GM23338 (cell line): ENCODE measurements around the gene HSPB2. TPM values are rescaled to one million over a fixed set of nuclear protein-coding genes. Genes with fewer than 3 reads are reported as not detected.

Experiments used
- ATAC-seq: fragments of 200-7000 bp; cut with Tn5 transposase; 3 replicates; pipeline ENCODE4 v1.9.1; 2020
- DNase-seq: peaks from one replicate; pipeline ENCODE4 v3.0.0-alpha.2; 2015; ENCODE audit warnings: low spot score
- H2AFZ ChIP-seq: fragments of 200-600 bp; sonication (generic); 2 replicates; pipeline ENCODE4 v1.8.0; 2016; ENCODE audit warnings: antibody characterized with exemption, mild to moderate bottlenecking, moderate library complexity
- H3F3A ChIP-seq: fragments of 200-600 bp; sonication (generic); replicated peaks from 2 replicates; pipeline ENCODE4 v1.8.0; 2017; ENCODE audit warnings: antibody characterized with exemption, mixed run types, low read depth
- H3K27ac ChIP-seq: fragments of 200-600 bp; sonication (generic); 2 replicates; pipeline ENCODE4 v1.6.1; 2016; ENCODE audit warnings: low read depth
- H3K27me3 ChIP-seq: fragments of 200-600 bp; sonication (generic); 2 replicates; pipeline ENCODE4 v1.8.0; 2016; ENCODE audit warnings: mild to moderate bottlenecking, mixed run types, moderate library complexity; ENCODE audit not compliant: insufficient read depth
- H3K36me3 ChIP-seq: fragments of 200-600 bp; sonication (generic); 2 replicates; pipeline ENCODE4 v1.8.0; 2016; ENCODE audit warnings: mild to moderate bottlenecking; ENCODE audit not compliant: insufficient read depth
- H3K4me1 ChIP-seq: fragments of 200-600 bp; sonication (generic); 2 replicates; pipeline ENCODE4 v1.8.0; 2016; ENCODE audit warnings: mild to moderate bottlenecking, moderate library complexity; ENCODE audit not compliant: insufficient read depth
- H3K4me2 ChIP-seq: fragments of 200-600 bp; sonication (generic); 2 replicates; pipeline ENCODE4 v1.7.1; 2017; ENCODE audit warnings: mixed run types
- H3K4me3 ChIP-seq: fragments of 200-600 bp; sonication (generic); 2 replicates; pipeline ENCODE4 v1.6.1; 2016; ENCODE audit warnings: mixed run types
- H3K79me2 ChIP-seq: fragments of 200-600 bp; sonication (generic); replicated peaks from 2 replicates; pipeline ENCODE4 v1.8.0; 2017; ENCODE audit warnings: mild to moderate bottlenecking; ENCODE audit not compliant: insufficient read depth
- H3K9me2 ChIP-seq: fragments of 200-600 bp; sonication (generic); 2 replicates; pipeline ENCODE4 v1.8.0; 2017; ENCODE audit not compliant: insufficient read depth
- H4K20me1 ChIP-seq: fragments of 200-600 bp; sonication (generic); replicated peaks from 2 replicates; pipeline ENCODE4 v1.8.0; 2017; ENCODE audit warnings: mild to moderate bottlenecking; ENCODE audit not compliant: insufficient read depth
- H3K27ac Mint-ChIP-seq: 2 replicates; pipeline ENCODE4 v1.8.0; 2020; ENCODE audit warnings: inconsistent platforms, mild to moderate bottlenecking, moderate library complexity, mixed read lengths
- H3K27me3 Mint-ChIP-seq: 3 replicates; pipeline ENCODE4 v1.8.0; 2022; ENCODE audit warnings: low read depth, mild to moderate bottlenecking, moderate library complexity, mixed read lengths, inconsistent platforms; ENCODE audit not compliant: insufficient read depth, poor library complexity
- H3K36me3 Mint-ChIP-seq: 3 replicates; pipeline ENCODE4 v1.8.0; 2021; ENCODE audit warnings: low read depth, mild to moderate bottlenecking, inconsistent platforms, moderate library complexity, mixed read lengths
- H3K4me1 Mint-ChIP-seq: 3 replicates; pipeline ENCODE4 v1.8.0; 2020; ENCODE audit warnings: mild to moderate bottlenecking, inconsistent platforms, mixed read lengths
- H3K4me3 Mint-ChIP-seq: 3 replicates; pipeline ENCODE4 v1.8.0; 2021; ENCODE audit warnings: moderate library complexity, mild to moderate bottlenecking, inconsistent platforms, mixed read lengths
- H3K9me3 Mint-ChIP-seq: 3 replicates; pipeline ENCODE4 v1.8.0; 2020; ENCODE audit warnings: moderate library complexity, mild to moderate bottlenecking, inconsistent platforms, mixed read lengths
- POLR2AphosphoS5 ChIP-seq: IDR thresholded peaks from 2 replicates; pipeline ENCODE4 v1.6.1; 2016; ENCODE audit warnings: antibody characterized with exemption, low read depth
- STAT1 ChIP-seq: IDR thresholded peaks from one replicate; pipeline ENCODE4 v1.6.1; 2016; ENCODE audit warnings: antibody characterized with exemption; ENCODE audit not compliant: unreplicated experiment
- ZNF331 ChIP-seq: fragments of 250-450 bp; sonication (Bioruptor Pico); IDR thresholded peaks from 2 replicates; pipeline ENCODE4 v1.5.0; 2020; ENCODE audit warnings: low read depth, mild to moderate bottlenecking, moderate library complexity
- polyA plus RNA-seq: library from polyadenylated mRNA; unstranded; fragments of >200 nt; fragmentation: Nextera tagmentation; extraction: Ambion mirVana; gene quantifications from 2 replicates; pipeline ENCODE4 v1.2.1, GENCODE V29; 2016
- total RNA-seq: library from RNA; depleted of rRNA; stranded (reverse); fragments of >200 nt; shearing (Covaris generic); gene quantifications from 2 replicates; pipeline ENCODE4 v1.2.3, GENCODE V29; 2014
- TF ChIP-seq, protein P1 (sequence below): fragments of 250-450 bp; sonication (Bioruptor Pico); IDR thresholded peaks from 2 replicates; pipeline ENCODE4 v1.5.0; 2020; ENCODE audit warnings: mild to moderate bottlenecking, moderate library complexity
- TF ChIP-seq, protein P2 (sequence below), 2 experiments: fragments of 200-600 bp in 1 of 2; sonication (generic) in 1 of 2; conservative IDR thresholded peaks; 2 replicates each; pipeline versions ENCODE4 v1.5.1 to v1.6.1; 2016 to 2017; ENCODE audit warnings: antibody characterized with exemption in 2 of 2, low read depth in 2 of 2, mild to moderate bottlenecking in 2 of 2, moderate library complexity in 1 of 2
- TF ChIP-seq, protein P3 (sequence below): IDR thresholded peaks from one replicate; pipeline ENCODE4 v1.6.1; 2018; ENCODE audit warnings: antibody characterized with exemption; ENCODE audit not compliant: unreplicated experiment
- TF ChIP-seq, protein P4 (sequence below): IDR thresholded peaks from 2 replicates; pipeline ENCODE4 v1.6.1; 2016; ENCODE audit warnings: antibody characterized with exemption

The HSPB2 gene
- total and polyA plus RNA-seq, 2 experiments from 2014 or later: 1.0 to 2.6 TPM

DNA sequence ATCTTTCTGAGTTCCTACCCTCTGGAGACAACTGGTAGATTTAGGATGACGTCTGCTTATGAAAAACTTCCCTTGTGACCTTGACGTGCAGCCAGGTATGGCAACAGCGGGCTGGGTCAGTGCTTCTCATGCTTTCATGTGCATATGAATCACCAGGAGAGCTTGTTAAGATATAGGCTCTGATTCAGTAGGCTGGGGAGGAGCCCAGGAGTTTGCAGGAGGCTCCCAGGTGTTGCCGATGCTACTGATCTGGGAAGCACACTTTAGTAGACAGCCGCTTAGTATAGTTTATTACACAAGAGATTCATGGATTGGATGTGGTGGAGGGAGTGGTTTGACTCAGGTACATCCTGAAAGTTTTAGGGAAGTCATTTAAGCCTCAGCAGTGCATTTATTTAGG, 48.4 kb downstream of the HSPB2 start (continued):
- TF ChIP-seq, protein P1, sequence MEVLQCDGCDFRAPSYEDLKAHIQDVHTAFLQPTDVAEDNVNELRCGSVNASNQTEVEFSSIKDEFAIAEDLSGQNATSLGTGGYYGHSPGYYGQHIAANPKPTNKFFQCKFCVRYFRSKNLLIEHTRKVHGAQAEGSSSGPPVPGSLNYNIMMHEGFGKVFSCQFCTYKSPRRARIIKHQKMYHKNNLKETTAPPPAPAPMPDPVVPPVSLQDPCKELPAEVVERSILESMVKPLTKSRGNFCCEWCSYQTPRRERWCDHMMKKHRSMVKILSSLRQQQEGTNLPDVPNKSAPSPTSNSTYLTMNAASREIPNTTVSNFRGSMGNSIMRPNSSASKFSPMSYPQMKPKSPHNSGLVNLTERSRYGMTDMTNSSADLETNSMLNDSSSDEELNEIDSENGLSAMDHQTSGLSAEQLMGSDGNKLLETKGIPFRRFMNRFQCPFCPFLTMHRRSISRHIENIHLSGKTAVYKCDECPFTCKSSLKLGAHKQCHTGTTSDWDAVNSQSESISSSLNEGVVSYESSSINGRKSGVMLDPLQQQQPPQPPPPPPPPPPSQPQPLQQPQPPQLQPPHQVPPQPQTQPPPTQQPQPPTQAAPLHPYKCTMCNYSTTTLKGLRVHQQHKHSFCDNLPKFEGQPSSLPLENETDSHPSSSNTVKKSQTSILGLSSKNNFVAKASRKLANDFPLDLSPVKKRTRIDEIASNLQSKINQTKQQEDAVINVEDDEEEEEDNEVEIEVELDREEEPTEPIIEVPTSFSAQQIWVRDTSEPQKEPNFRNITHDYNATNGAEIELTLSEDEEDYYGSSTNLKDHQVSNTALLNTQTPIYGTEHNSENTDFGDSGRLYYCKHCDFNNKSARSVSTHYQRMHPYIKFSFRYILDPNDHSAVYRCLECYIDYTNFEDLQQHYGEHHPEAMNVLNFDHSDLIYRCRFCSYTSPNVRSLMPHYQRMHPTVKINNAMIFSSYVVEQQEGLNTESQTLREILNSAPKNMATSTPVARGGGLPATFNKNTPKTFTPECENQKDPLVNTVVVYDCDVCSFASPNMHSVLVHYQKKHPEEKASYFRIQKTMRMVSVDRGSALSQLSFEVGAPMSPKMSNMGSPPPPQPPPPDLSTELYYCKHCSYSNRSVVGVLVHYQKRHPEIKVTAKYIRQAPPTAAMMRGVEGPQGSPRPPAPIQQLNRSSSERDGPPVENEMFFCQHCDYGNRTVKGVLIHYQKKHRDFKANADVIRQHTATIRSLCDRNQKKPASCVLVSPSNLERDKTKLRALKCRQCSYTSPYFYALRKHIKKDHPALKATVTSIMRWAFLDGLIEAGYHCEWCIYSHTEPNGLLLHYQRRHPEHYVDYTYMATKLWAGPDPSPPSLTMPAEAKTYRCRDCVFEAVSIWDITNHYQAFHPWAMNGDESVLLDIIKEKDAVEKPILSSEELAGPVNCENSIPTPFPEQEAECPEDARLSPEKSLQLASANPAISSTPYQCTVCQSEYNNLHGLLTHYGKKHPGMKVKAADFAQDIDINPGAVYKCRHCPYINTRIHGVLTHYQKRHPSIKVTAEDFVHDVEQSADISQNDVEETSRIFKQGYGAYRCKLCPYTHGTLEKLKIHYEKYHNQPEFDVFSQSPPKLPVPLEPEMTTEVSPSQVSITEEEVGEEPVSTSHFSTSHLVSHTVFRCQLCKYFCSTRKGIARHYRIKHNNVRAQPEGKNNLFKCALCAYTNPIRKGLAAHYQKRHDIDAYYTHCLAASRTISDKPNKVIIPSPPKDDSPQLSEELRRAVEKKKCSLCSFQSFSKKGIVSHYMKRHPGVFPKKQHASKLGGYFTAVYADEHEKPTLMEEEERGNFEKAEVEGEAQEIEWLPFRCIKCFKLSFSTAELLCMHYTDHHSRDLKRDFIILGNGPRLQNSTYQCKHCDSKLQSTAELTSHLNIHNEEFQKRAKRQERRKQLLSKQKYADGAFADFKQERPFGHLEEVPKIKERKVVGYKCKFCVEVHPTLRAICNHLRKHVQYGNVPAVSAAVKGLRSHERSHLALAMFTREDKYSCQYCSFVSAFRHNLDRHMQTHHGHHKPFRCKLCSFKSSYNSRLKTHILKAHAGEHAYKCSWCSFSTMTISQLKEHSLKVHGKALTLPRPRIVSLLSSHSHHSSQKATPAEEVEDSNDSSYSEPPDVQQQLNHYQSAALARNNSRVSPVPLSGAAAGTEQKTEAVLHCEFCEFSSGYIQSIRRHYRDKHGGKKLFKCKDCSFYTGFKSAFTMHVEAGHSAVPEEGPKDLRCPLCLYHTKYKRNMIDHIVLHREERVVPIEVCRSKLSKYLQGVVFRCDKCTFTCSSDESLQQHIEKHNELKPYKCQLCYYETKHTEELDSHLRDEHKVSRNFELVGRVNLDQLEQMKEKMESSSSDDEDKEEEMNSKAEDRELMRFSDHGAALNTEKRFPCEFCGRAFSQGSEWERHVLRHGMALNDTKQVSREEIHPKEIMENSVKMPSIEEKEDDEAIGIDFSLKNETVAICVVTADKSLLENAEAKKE (CRISPR knock-in tag): 0 out of 2 replicates have a peak, but pooled peaks have one; percentile 7
- TF ChIP-seq, protein P2, sequence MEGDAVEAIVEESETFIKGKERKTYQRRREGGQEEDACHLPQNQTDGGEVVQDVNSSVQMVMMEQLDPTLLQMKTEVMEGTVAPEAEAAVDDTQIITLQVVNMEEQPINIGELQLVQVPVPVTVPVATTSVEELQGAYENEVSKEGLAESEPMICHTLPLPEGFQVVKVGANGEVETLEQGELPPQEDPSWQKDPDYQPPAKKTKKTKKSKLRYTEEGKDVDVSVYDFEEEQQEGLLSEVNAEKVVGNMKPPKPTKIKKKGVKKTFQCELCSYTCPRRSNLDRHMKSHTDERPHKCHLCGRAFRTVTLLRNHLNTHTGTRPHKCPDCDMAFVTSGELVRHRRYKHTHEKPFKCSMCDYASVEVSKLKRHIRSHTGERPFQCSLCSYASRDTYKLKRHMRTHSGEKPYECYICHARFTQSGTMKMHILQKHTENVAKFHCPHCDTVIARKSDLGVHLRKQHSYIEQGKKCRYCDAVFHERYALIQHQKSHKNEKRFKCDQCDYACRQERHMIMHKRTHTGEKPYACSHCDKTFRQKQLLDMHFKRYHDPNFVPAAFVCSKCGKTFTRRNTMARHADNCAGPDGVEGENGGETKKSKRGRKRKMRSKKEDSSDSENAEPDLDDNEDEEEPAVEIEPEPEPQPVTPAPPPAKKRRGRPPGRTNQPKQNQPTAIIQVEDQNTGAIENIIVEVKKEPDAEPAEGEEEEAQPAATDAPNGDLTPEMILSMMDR (conservative IDR thresholded peaks at IDR 0.05; ENCODE audit: low read depth in 2 of 2): 0 out of 4 replicates have a peak, but pooled peaks of 1 of the 2 experiments have one; percentile 0

DNA sequence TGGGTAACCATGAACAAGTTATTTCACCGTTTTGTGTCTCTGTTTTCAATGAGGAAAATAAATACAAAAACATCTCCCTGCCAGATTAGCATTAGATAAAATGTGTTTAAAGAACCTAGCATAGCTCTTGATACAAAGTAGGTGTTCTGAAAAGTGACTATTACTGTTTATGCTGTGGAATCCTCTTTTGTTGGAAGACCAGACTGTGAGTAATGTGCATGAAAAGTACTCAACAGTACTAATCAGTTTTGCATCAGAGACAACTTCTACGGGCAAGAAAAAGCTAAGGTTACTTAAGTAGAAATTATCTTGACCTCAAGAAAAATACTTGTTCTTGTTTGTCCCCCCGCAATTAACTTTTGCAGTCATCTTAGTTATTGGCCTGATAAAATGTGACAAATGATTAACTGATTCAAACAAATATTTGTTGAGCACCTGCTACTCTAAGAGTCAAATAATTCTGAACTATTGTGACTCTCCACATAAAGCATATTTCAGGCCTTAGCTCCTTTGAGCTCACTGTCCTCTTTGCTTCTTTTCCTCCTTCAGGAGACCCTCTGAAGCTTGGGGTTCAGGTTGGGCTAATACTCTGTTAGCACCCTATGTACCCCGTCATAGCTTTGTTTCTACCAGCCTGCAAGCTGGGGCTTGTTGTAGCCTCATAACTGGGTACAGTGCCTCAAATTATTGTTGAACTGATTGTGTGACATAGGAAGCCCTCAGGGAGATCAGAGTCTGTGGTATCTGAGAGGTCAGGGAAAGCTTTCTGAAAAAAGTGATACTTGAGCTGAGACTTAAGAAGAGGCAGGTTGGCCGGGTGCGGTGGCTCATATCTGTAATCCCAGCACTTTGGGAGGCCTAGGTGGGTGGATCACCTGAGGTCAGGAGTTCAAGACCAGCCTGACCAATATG, 49.1 kb downstream of the HSPB2 start:
- peak overlapping the region; percentile 5; the same call in 1 of the 2 replicates for H3K4me3 ChIP-seq
- Mint-ChIP-seq H3K27ac (no peak overlapping the region), H3K27me3 (peaks cover 8% of the 10 kb centered on the region), H3K9me3 (peaks cover 14% of the 10 kb centered on the region; the same call in 2 of the 3 replicates), H3K4me1 (peaks cover 25% of the 10 kb centered on the region), H3K36me3 (peaks cover 21% of the 10 kb centered on the region), H3K4me3 (no peak overlapping the region)
- H3K27me3 ChIP-seq: no peaks in the 10 kb centered on the region
- peak overlapping the region; percentile 67 for H3K4me2 ChIP-seq
- H4K20me1 ChIP-seq: no peaks in the 10 kb centered on the region
- H3K27ac ChIP-seq: no peak overlapping the region
- no peaks in the 10 kb centered on the region for H3F3A ChIP-seq
- H3K36me3 ChIP-seq: no peaks in the 10 kb centered on the region
- H3K9me2 ChIP-seq: no peaks in the 10 kb centered on the region
- ATAC-seq (no peak), DNase-seq (no peak)
- H2AFZ ChIP-seq: no peak overlapping the region
- H3K79me2 ChIP-seq: no peaks in the 10 kb centered on the region
- H3K4me1 ChIP-seq: peaks cover 18% of the 10 kb centered on the region
- TF ChIP-seq, protein P3, sequence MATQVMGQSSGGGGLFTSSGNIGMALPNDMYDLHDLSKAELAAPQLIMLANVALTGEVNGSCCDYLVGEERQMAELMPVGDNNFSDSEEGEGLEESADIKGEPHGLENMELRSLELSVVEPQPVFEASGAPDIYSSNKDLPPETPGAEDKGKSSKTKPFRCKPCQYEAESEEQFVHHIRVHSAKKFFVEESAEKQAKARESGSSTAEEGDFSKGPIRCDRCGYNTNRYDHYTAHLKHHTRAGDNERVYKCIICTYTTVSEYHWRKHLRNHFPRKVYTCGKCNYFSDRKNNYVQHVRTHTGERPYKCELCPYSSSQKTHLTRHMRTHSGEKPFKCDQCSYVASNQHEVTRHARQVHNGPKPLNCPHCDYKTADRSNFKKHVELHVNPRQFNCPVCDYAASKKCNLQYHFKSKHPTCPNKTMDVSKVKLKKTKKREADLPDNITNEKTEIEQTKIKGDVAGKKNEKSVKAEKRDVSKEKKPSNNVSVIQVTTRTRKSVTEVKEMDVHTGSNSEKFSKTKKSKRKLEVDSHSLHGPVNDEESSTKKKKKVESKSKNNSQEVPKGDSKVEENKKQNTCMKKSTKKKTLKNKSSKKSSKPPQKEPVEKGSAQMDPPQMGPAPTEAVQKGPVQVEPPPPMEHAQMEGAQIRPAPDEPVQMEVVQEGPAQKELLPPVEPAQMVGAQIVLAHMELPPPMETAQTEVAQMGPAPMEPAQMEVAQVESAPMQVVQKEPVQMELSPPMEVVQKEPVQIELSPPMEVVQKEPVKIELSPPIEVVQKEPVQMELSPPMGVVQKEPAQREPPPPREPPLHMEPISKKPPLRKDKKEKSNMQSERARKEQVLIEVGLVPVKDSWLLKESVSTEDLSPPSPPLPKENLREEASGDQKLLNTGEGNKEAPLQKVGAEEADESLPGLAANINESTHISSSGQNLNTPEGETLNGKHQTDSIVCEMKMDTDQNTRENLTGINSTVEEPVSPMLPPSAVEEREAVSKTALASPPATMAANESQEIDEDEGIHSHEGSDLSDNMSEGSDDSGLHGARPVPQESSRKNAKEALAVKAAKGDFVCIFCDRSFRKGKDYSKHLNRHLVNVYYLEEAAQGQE: no peak
- TF ChIP-seq POLR2AphosphoS5 (no peak), STAT1 (no peak), ZNF331 (CRISPR knock-in tag) (no peak)
- TF ChIP-seq, protein P2 (conservative IDR thresholded peaks at IDR 0.05; ENCODE audit: low read depth in 2 of 2): no peak
- TF ChIP-seq, protein P4, sequence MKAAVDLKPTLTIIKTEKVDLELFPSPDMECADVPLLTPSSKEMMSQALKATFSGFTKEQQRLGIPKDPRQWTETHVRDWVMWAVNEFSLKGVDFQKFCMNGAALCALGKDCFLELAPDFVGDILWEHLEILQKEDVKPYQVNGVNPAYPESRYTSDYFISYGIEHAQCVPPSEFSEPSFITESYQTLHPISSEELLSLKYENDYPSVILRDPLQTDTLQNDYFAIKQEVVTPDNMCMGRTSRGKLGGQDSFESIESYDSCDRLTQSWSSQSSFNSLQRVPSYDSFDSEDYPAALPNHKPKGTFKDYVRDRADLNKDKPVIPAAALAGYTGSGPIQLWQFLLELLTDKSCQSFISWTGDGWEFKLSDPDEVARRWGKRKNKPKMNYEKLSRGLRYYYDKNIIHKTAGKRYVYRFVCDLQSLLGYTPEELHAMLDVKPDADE: no peak
